Measurements from ENCODE around the gene ZFAND3. TPM values are rescaled to one million over a fixed set of nuclear protein-coding genes. Genes with fewer than 3 reads are reported as not detected.

Gene ZFAND3
- total and polyA plus RNA-seq, 2 of the 4 experiments (the other 2 are of a cell fraction), result 10.9 to 26.7 TPM

GRCh38 chr6:38160831-38161230 is 341.3 kb downstream of the ZFAND3 start:
- Histone ChIP-seq H3K27ac (ENCODE audit: insufficient read depth, low read length) (no peak overlapping the region), H2AK5ac (ENCODE audit: low read depth, low read length) (no peak overlapping the region), H3K56ac (ENCODE audit: extremely low read depth, insufficient read depth, low read length) (no peak overlapping the region), H2BK5ac (ENCODE audit: low read depth, low read length, poor library complexity, severe bottlenecking) (no peak overlapping the region), H3K36me3 (ENCODE audit: control insufficient read depth, insufficient read depth, low read length) (peaks cover 8% of the 10 kb centered on the region; the same call in 1 of the 2 replicates), H2BK15ac (ENCODE audit: low read depth, low read length) (no peak overlapping the region), H3K4me3 (ENCODE audit: insufficient read depth, low read depth, low read length) (no peak overlapping the region), H3K9ac (ENCODE audit: low read depth, low read length) (no peak overlapping the region), H3K18ac (ENCODE audit: low read depth, low read length) (no peak overlapping the region), H2BK20ac (ENCODE audit: low read depth, low read length) (no peak overlapping the region), H2AK9ac (replicated peaks; ENCODE audit: low read depth, low read length, poor library complexity) (no peak overlapping the region), H3K27me3 (ENCODE audit: control insufficient read depth, insufficient read depth, low read length) (no peaks in the 10 kb centered on the region), H3K4me1 (ENCODE audit: control insufficient read depth, insufficient read depth, low read length) (peaks cover 5% of the 10 kb centered on the region; the same call in 1 of the 2 replicates), H4K20me1 (ENCODE audit: insufficient read depth, low read length) (peaks cover 9% of the 10 kb centered on the region; the same call in 1 of the 2 replicates), H3K9me3 (ENCODE audit: control insufficient read depth, insufficient read depth, low read length) (no peaks in the 10 kb centered on the region), H3K23ac (ENCODE audit: low read depth, low read length) (no peak overlapping the region), H4K91ac (ENCODE audit: insufficient read depth, low read depth, low read length) (no peak overlapping the region), H4K5ac (ENCODE audit: low read depth, low read length) (no peak overlapping the region), H4K8ac (ENCODE audit: low read depth in 2 of 2, low read length in 2 of 2) (no peak overlapping the region), H3K14ac (replicated peaks; ENCODE audit: low read depth, low read length) (no peak overlapping the region), H3K9me1 (ENCODE audit: insufficient read depth, low read length) (peaks cover 17% of the 10 kb centered on the region), H2BK120ac (ENCODE audit: low read depth, low read length) (no peak overlapping the region), H3K4ac (ENCODE audit: low read depth, low read length) (no peak overlapping the region), H3K79me1 (ENCODE audit: low read depth in 1 of 2, low read length in 2 of 2) (peaks cover 10 to 45% of the 10 kb centered on the region in 2 experiments), H2AFZ (replicated peaks; ENCODE audit: low read length, poor library complexity) (no peak overlapping the region), H3K4me2 (ENCODE audit: low read depth, low read length) (no peak overlapping the region)
- DNase-seq, result no peak
- no peak for TF ChIP-seq MAFK (IDR thresholded peaks at IDR 0.05; ENCODE audit: low read depth, low read length)
- TF ChIP-seq RAD21 (IDR thresholded peaks at IDR 0.05; ENCODE audit: low read length), result no peak
- no peak for TF ChIP-seq CEBPB (IDR thresholded peaks at IDR 0.05; ENCODE audit: low read depth, low read length)
- TF ChIP-seq MXI1 (IDR thresholded peaks at IDR 0.05; ENCODE audit: borderline replicate concordance, low read depth, low read length), result no peak
- no peak for TF ChIP-seq MAZ (IDR thresholded peaks at IDR 0.05; ENCODE audit: borderline replicate concordance, low read depth, low read length)
- TF ChIP-seq, protein P1, sequence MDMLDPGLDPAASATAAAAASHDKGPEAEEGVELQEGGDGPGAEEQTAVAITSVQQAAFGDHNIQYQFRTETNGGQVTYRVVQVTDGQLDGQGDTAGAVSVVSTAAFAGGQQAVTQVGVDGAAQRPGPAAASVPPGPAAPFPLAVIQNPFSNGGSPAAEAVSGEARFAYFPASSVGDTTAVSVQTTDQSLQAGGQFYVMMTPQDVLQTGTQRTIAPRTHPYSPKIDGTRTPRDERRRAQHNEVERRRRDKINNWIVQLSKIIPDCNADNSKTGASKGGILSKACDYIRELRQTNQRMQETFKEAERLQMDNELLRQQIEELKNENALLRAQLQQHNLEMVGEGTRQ (IDR thresholded peaks at IDR 0.05; ENCODE audit: low read depth, low read length), result no peak
- TF ChIP-seq POLR2A (IDR thresholded peaks at IDR 0.05; ENCODE audit: low read depth, low read length), result no peak
- no peak for TF ChIP-seq SMC3 (IDR thresholded peaks at IDR 0.05; ENCODE audit: low read depth, low read length)
- no peak for TF ChIP-seq FOS (IDR thresholded peaks at IDR 0.05; ENCODE audit: low read depth, low read length)
- no peak for TF ChIP-seq RFX5 (IDR thresholded peaks at IDR 0.05; ENCODE audit: low read depth, low read length)
- TF ChIP-seq CHD1 (IDR thresholded peaks at IDR 0.05; ENCODE audit: low read depth, low read length), result no peak
- no peak for TF ChIP-seq RCOR1 (IDR thresholded peaks at IDR 0.05; ENCODE audit: insufficient replicate concordance, low read length)
- TF ChIP-seq, protein P2, sequence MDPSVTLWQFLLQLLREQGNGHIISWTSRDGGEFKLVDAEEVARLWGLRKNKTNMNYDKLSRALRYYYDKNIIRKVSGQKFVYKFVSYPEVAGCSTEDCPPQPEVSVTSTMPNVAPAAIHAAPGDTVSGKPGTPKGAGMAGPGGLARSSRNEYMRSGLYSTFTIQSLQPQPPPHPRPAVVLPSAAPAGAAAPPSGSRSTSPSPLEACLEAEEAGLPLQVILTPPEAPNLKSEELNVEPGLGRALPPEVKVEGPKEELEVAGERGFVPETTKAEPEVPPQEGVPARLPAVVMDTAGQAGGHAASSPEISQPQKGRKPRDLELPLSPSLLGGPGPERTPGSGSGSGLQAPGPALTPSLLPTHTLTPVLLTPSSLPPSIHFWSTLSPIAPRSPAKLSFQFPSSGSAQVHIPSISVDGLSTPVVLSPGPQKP (IDR thresholded peaks at IDR 0.05; ENCODE audit: borderline replicate concordance, low read depth, low read length), result no peak
- no peak for TF ChIP-seq CTCF (conservative IDR thresholded peaks at IDR 0.05; ENCODE audit: low read depth, low read length)
- no peak for TF ChIP-seq NFE2L2 (IDR thresholded peaks at IDR 0.05; ENCODE audit: low read depth, low read length)
- TF ChIP-seq BHLHE40 (IDR thresholded peaks at IDR 0.05; ENCODE audit: low read depth, low read length), result no peak
- in situ Hi-C loops (cut with MboI; ENCODE audit: low sequenced_read_pairs) (no loop called here), intact Hi-C loops (cut with micrococcal nuclease) (no loop called here), dilution Hi-C loops (cut with HindIII; ENCODE audit: low sequenced_read_pairs, unreplicated experiment) (no loop called here)
- CTCF ChIA-PET, result no interaction called here
- ATAC-seq (ENCODE audit: low read depth), result no peak
- BruUV-seq (replicated peaks), result no TSS peak
- POLR2A ChIA-PET (ENCODE audit: unreplicated experiment), result no interaction called here
- 99% methylated on average over 23 of the region's 25 CpGs; no CpG with 5 or more reads in 1 of the 2 experiments for WGBS, 2 experiments (ENCODE audit: extremely low coverage in 2 of 2, insufficient read length in 1 of 2)

All from IMR-90 (cell line).